ENCODE data around the gene ZGRF1.

ZGRF1 gene

DNA sequence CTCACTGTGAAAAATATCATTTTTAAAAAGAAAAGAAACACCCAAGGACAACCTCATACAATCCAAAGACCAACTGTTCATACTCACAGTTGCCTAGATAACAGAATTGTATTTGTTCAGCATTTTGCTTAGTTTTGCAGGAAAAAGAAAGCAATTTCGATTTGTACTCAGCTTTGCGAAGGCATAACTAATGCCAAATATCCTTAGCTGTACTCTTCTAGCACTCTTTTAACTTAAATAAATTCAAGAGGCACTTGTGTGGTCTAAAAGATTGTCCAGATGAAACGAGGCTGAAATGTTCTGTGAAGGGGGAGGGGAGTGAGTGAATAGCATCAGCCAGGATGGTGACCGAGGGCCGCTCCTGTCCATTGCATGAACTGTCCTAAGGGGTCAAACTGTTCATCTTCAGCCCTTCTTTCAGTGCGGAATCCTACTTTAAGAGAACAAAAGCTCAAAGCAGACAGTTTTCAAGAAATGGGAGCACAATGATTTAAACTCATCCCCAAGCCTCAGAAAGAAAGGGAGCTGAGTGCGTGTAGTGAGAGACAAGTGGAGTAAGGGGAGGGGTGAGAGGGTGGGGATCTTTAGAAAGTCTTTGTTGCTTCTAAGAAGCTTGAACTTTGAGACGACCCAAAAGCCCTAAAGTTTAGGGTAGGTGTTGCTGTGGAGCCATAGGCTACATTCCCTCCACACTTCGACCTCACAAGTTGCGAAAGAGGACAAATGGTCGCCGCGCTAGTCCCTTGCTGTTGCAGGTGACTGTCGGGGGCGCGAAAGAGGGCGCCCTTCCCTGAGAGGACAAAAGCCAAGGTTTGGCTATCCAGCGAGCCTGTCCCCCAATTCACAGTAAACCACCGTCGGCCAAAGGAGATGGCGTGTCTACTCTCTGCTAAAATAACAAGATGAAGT lies 116.8 kb downstream of the ZGRF1 start:
- DNase-seq = peak; percentile 24 to 40
- TF ChIP-seq GATA1 (IDR thresholded peaks at IDR 0.05; ENCODE audit: low read depth, low read length) (no peak), POLR2A (IDR thresholded peaks at IDR 0.05; ENCODE audit: low read length) (no peak)

DNA sequence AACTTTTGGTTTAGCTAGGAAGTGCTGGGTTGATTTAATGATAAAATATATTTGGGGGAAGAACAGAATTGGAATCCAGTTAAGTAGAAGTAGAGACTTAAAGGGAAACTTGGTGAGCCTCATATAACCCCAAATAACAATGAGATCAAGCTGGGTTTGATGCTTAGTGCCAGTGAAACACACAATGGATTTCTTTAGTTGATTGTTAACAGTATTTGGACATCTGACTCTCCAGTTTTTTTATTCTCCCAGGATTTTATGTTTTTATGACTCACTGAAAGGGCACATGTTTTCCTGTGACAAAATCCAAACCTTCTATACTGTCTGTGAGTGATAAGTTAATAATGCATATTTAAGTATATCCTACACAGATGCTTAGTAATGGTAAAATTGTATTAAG lies 118.0 kb downstream of the ZGRF1 start:
- TF ChIP-seq GATA1 (IDR thresholded peaks at IDR 0.05; ENCODE audit: low read depth, low read length) (no peak), POLR2A (IDR thresholded peaks at IDR 0.05; ENCODE audit: low read length) (no peak)
- DNase-seq = no peak

DNA sequence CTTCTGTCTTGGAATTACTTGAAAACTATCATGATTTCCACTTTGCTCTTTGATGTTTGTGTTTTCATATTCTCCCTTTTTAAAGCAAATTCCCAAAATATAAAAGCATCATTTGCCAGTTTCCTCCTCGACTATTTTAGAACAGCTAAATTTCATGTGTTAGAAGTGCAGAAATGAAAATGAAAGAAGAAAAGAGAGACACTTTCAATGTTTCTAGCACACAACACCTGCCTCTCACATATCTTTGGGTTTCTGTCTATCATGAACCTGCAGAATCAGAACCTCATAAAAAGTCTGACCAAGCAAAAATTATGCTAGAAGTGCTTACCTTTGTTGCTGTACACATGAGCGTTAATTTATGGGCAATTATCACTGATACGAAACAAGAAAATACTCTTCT lies 118.8 kb downstream of the ZGRF1 start:
- DNase-seq = no peak
- TF ChIP-seq GATA1 (IDR thresholded peaks at IDR 0.05; ENCODE audit: low read depth, low read length) = no peak
- TF ChIP-seq POLR2A (IDR thresholded peaks at IDR 0.05; ENCODE audit: low read length) = no peak

DNA sequence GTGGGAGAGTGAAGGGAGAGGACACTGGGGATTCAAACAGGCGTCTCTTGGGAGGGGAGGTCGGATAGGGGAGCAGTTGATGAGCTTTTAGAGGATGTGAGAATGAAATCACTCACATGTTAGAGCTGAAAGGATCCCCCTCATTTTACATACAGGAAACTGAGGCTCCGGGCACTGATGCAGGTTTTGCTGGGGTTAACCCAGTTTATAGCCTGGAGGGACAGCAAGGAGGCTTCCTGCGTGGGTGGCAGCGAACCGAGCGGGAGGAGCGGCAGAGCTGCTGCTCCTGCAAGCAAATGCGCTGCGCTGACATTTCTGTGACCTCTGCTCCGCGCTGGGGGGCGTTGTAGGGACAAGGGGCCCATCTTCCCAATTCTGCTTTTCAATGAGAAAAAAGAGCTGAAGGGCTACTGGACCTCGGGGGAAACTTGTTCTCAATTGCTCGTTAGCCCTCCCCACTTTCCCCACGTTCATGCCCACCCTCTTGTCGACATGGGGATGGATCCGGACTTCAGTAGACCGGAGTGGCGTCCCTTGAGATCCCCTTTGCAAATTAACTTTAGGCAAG lies 119.6 kb downstream of the ZGRF1 start:
- TF ChIP-seq GATA1 (IDR thresholded peaks at IDR 0.05; ENCODE audit: low read depth, low read length) = no peak
- TF ChIP-seq POLR2A (IDR thresholded peaks at IDR 0.05; ENCODE audit: low read length) = no peak
- DNase-seq = peak in 1 of 2 experiments; percentile 8

DNA sequence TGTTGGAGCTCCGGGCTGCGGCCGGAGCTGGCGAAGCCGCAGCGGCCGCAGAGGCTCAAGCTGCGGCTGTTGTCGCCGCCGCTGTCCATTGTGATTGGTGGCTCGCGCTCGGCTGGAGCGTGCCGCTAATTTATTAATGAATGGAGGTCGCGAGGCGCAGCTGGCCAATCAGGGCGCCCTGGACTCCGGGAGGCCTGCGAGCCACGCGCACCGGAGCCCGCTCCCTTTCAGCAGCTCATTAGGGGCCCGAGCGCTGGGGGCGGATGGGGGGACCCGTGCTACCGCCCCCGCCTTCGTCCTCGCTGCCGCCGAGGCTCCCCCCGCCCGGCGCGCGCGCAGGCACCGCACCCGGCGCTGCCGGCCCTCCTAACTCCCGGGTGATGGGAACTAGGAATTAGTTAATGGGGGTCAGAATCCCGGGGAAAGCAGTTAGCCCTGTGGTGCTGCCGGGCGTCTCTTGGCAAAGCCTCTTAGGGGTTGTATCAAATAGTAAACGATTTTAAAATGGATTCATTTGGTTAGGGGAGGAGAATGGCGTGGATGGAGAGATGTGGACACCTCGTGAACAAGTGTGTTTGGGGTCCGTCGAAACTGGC lies 120.1 kb downstream of the ZGRF1 start:
- TF ChIP-seq GATA1 (IDR thresholded peaks at IDR 0.05; ENCODE audit: low read depth, low read length) (no peak), POLR2A (IDR thresholded peaks at IDR 0.05; ENCODE audit: low read length) (no peak)
- peak in 1 of 2 experiments; percentile 11 for DNase-seq

DNA sequence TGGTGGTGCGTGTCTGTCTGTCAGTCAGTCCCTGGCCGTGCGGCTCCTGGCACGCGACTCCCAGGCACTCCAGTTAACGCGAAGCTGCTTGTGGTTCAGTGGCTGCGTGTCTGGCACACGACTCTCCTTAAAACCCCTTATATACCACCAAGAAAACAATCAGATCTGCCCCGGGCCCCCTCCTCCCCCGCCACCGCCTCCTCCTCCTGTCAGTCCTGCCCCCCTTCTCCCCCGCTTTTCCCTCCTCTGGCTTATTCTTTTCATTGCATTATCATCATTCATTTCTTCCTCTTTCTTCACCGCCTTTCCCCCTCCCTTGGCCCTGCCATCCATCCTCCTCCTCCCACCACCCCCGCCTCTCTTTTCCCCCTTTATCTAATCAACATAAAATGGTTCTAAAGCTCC lies 120.6 kb downstream of the ZGRF1 start, which contains the start of gene NEUROG2:
TSS of gene NEUROG2 (minus strand) at position 115 of the 405 bp plus-strand sequence. CDS start 705 bp downstream, outside the sequence.
- TF ChIP-seq GATA1 (IDR thresholded peaks at IDR 0.05; ENCODE audit: low read depth, low read length) = no peak
- TF ChIP-seq POLR2A (IDR thresholded peaks at IDR 0.05; ENCODE audit: low read length) = no peak
- DNase-seq = no peak

DNA sequence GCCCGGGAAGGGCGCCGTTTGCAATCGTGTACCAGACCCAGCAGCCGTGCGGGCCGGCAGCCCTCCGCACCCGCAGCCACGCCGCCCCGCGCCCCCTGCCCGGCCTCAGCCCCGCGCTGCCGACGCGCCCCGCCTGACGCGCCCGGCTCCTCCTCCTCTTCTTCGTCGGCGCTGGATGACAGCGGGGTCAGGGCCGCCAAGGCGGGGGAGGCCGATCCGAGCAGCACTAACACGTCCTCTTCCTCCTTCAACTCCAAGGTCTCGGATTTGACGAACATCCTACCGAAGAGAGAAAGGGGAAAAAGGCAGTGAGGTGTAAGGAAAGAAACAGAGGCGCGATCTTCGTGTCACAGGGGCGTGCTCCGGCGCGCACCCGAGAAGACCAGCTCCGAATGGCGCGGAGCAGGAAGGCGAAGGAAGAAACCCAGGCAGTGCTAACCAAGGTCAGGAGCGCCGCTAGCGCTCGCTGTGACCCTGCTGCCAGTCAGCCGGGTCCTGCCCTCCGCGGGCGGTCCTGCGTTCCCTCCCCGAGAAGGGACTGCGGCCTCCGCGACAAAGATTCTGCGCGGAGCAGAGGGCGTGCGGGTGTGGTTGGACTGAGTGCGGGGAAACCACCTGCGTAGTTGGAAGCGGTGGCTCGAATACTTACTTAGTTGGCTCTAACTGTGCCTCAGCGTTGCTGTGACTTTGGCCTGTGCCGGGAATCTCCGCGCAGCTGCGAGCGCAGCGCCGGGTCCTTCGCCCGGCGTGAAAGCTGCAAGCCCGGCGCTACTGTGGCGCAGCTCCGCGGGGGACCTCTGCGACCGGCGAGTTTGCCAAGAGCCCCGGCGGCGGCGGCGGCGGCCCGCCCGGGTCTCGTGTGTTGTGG lies 121.3 kb downstream of the ZGRF1 start:
- TF ChIP-seq POLR2A (IDR thresholded peaks at IDR 0.05; ENCODE audit: low read length) (no peak), GATA1 (IDR thresholded peaks at IDR 0.05; ENCODE audit: low read depth, low read length) (no peak)
- peak; percentile 47 for DNase-seq

DNA sequence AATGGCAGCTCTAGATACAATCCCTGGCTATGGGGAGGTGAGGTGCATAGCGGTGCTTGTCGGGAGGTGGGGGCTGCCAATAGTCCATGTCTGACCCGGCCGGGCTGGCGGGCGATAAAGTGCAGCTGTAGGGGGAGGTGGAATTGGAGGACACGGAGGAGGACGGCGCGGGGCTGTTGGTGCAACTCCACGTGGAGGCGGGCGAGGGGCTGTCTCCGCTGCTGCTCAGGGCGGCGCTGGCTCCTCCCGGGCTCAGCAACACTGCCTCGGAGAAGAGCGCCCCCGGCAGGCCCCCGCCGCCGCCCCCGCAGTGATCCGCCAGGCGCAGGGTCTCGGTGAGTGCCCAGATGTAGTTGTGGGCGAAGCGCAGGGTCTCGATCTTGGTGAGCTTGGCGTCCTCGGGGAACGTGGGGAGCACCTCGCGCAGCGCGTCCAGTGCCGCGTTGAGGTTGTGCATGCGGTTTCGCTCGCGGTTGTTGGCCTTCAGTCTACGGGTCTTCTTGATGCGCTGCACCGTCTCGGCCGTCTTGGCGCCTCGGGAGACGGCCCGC lies 122.0 kb downstream of the ZGRF1 start:
- no peak for TF ChIP-seq POLR2A (IDR thresholded peaks at IDR 0.05; ENCODE audit: low read length)
- no peak for TF ChIP-seq GATA1 (IDR thresholded peaks at IDR 0.05; ENCODE audit: low read depth, low read length)
- DNase-seq = peak; percentile 34 to 37

DNA sequence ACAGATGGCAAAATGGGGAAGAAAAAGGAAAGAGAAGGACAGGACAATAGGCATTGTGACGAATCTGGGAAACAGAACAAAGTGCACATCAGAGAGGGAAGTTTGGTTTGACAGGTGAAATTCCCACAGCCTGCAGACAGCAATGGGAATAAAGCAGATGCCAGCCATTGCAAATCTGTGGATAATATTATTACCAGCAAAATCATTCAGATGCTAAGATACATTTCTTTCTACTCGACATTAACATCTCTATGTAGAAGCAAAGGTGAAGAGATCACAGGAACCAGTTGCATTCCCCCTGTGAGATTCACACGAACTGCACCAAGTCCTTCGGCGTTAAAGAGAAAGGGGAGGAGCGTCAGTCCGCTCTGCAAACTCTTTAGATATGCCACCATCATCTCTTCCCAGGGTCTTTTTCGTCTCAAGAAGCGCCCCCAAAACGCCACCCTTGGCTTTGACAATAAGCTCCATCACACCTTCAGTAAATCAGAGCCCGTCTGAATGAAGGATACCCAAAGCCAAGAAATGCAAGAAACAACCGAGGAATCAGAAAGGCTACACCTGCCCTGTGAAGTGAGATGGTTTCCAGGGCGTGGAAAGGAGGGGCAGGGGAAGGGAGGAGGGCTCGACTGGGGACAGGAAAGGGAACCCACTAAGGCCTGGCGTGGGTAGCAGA lies 122.6 kb downstream of the ZGRF1 start:
- no peak for DNase-seq
- TF ChIP-seq GATA1 (IDR thresholded peaks at IDR 0.05; ENCODE audit: low read depth, low read length) (no peak), POLR2A (IDR thresholded peaks at IDR 0.05; ENCODE audit: low read length) (no peak)

DNA sequence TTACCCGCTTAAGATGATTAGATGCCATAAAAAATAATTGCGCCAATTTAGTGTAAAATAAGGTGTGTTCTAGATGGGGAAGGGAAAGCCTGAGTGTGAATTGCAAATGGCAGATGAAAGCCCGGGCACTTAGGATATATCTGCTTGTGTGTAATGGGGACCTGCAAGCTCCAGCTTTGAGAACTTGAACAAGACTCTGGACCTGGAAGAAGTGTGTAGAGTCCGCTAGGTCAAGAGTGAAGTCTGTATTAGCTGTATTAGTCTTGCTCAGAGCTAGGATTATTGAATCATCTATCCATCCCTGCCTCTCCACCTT lies 124.9 kb downstream of the ZGRF1 start:
- TF ChIP-seq POLR2A (IDR thresholded peaks at IDR 0.05; ENCODE audit: low read length) (no peak), GATA1 (IDR thresholded peaks at IDR 0.05; ENCODE audit: low read depth, low read length) (no peak)
- no peak for DNase-seq

DNA sequence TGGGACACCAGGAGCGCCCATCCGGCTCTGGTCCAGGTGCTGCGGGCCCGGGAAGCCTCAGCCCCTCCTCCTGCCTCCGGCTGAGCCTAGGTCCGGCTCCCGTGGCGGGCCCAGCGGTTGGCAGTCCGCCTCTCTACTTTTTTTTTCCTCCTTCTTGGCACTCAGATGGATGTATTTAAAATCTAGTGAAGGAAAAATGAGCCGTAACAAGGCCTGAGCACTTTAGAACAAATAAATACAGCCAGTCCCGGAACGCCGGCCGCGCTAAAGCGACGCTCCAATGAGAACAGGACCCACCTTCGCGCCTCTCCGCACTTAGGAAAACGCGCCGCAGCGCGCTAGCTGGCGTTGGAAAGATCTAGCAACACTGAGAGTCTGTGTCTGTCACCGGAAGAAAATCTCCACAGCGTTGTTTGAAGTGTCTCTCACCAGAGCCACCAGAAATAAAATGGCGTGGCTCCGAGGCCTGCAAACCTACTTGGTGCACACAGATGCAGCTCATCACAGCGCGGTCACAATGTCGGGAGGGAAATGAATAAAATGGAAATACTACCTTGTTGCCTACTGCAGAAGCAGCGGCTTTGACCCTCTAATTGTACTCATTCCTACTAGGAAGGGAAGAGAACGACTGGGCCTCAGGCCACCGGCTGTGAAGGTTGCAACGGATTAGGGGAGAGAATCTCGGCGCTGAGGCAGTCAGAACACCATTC lies 125.5 kb downstream of the ZGRF1 start:
- no peak for DNase-seq
- TF ChIP-seq POLR2A (IDR thresholded peaks at IDR 0.05; ENCODE audit: low read length) (no peak), GATA1 (IDR thresholded peaks at IDR 0.05; ENCODE audit: low read depth, low read length) (no peak)
